Right lobe of liver (tissue), 6 donors: ENCODE results near the gene EXOC3. TPM values are rescaled to one million over a fixed set of nuclear protein-coding genes. Genes with fewer than 3 reads are reported as not detected.

Source experiments
- ATAC-seq, 4 donors: fragments of 200-7000 bp; cut with Tn5 transposase; one replicate each; pipeline ENCODE4 v1.9.1; 2020; ENCODE audit warnings: mild to moderate bottlenecking in 4 of 4, moderate library complexity in 4 of 4
- DNase-seq, 3 donors: peaks; one replicate each; pipeline ENCODE4 v3.0.0-alpha.2; 2020
- H3K27ac ChIP-seq, 3 donors: fragments of 200-600 bp; one replicate each; pipeline ENCODE4 v1.8.0; 2022
- H3K27me3 ChIP-seq, 2 donors: fragments of 200-600 bp; one replicate each; pipeline ENCODE4 v1.8.0; 2022
- H3K36me3 ChIP-seq, 4 donors: fragments of 200-600 bp; sonication (generic) in 1 of 4; one replicate each; pipeline versions ENCODE4 v1.5.1 to v1.8.0; 2017 to 2022; ENCODE audit warnings: control low read depth in 1 of 4
- H3K4me1 ChIP-seq, 4 donors: fragments of 200-600 bp; sonication (generic) in 1 of 4; one replicate each; pipeline versions ENCODE4 v1.5.1 to v1.8.0; 2017 to 2022; ENCODE audit warnings: control low read depth in 1 of 4
- H3K4me3 ChIP-seq, 3 donors: fragments of 200-600 bp; one replicate each; pipeline ENCODE4 v1.8.0; 2022
- H3K9me3 ChIP-seq, 4 donors: fragments of 200-600 bp; sonication (generic) in 1 of 4; one replicate each; pipeline versions ENCODE4 v1.5.1 to v1.8.0; 2017 to 2022; ENCODE audit warnings: control low read depth in 1 of 4
- POLR2A ChIP-seq: fragments of 450-650 bp; IDR thresholded peaks from one replicate; pipeline ENCODE4 v1.6.1; 2017; ENCODE audit warnings: antibody characterized with exemption, mild to moderate bottlenecking
- WGBS: methylation state at CpG from one replicate; pipeline ENCODE4 v1.1.6; 2018; ENCODE audit warnings: low coverage, low lambda C conversion rate; ENCODE audit not compliant: insufficient coverage; ENCODE audit errors: missing lambda C conversion rate; 5-methylcytosine and 5-hydroxymethylcytosine counted together
- intact Hi-C, 2 donors: fragments of 100-400 bp; cut with DNase I; formaldehyde crosslinking; loops; one replicate each; pipeline versions ENCODE4 v1.11.2 to v1.14.1; 2022
- total RNA-seq, 6 experiments: library from RNA; depleted of rRNA in 2 of 6; stranded (reverse); fragments of >200 nt in 2 of 6; fragmentation: NEBNext Ultra II Directional in 3 of 6; extraction: Animal tissue kit (Norgen Biotek cat#: 25700) in 3 of 6; gene quantifications; one replicate each; pipeline versions ENCODE4 v1.1.0 to v1.2.4, GENCODE V29; 2016 to 2023
- TF ChIP-seq, protein P1 (sequence below), 4 donors: fragments of 200-600 bp in 3 of 4; fragments of 450-650 bp in 1 of 4; IDR thresholded peaks; one replicate each; pipeline versions ENCODE4 v1.5.1 to v1.8.0; 2016 to 2022; ENCODE audit warnings: antibody characterized with exemption in 4 of 4, mild to moderate bottlenecking in 2 of 4
- donor health status: DM: no; HTN: yes; CAD: no.
- donor health status: DM: no; HTN: no; CAD: no.
- donor health status: DM: no; HTN: no; CAD: no.
- donor health status: DM: no; HTN: yes; CAD: no.
- donor health status: DM: no; HTN: yes; CAD: no.

Gene EXOC3
- total RNA-seq, 6 experiments from 2014 or later: 14.6 to 24.3 (median 20.0) TPM

DNA sequence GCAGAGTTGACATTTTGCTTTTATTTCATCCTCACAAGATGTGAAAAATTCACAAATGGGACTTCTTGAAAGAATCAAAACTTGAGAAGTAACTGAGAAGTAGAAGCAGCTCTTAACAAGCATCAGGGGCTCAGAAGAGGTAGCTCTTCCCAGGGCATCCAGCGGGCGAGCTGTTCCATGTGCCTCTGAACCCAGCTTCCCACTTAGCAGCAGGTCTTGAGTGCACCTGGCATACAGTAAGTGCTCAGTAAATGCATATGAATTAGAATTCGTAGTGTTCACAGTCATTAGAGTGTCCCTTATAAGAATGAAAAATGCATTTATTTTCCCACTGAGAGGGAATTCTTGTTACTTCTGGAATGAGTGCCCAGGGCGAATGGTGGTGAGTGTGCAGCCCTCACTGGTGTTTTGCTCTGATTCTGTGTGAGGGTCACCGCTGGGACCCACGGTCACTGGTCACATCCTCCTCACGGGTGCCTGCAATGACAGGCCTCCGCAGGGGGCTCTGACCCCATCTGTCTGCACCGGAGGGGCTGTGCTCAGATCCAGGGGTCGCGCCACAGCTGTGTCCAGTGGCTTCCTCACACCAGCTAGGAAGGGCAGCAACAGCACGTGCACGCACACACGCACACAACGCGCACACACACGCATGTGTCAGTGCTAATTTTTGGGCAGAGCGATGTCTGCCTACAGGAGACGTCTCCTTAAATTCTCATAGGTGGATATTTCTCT lies 26.9 kb downstream of the EXOC3 start:
- ATAC-seq: no peak
- H3K4me3 ChIP-seq: no peak overlapping the region
- 90% methylated on average over 10 of the region's 19 CpGs for WGBS
- H3K4me1 ChIP-seq: peaks cover 0 to 14% (median 1%) of the 10 kb centered on the region in 4 donors
- no peaks in the 10 kb centered on the region for H3K27me3 ChIP-seq
- intact Hi-C loops: no loop called here
- no peak for TF ChIP-seq POLR2A
- TF ChIP-seq, protein P1, sequence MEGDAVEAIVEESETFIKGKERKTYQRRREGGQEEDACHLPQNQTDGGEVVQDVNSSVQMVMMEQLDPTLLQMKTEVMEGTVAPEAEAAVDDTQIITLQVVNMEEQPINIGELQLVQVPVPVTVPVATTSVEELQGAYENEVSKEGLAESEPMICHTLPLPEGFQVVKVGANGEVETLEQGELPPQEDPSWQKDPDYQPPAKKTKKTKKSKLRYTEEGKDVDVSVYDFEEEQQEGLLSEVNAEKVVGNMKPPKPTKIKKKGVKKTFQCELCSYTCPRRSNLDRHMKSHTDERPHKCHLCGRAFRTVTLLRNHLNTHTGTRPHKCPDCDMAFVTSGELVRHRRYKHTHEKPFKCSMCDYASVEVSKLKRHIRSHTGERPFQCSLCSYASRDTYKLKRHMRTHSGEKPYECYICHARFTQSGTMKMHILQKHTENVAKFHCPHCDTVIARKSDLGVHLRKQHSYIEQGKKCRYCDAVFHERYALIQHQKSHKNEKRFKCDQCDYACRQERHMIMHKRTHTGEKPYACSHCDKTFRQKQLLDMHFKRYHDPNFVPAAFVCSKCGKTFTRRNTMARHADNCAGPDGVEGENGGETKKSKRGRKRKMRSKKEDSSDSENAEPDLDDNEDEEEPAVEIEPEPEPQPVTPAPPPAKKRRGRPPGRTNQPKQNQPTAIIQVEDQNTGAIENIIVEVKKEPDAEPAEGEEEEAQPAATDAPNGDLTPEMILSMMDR (IDR thresholded peaks at IDR 0.05): no peak
- H3K36me3 ChIP-seq: peaks cover 0 to 8% (median under 1%) of the 10 kb centered on the region in 4 donors
- DNase-seq: peak in 2 of 3 donors; percentile 12 to 53
- H3K27ac ChIP-seq: no peak overlapping the region
- H3K9me3 ChIP-seq: no peaks in the 10 kb centered on the region

DNA sequence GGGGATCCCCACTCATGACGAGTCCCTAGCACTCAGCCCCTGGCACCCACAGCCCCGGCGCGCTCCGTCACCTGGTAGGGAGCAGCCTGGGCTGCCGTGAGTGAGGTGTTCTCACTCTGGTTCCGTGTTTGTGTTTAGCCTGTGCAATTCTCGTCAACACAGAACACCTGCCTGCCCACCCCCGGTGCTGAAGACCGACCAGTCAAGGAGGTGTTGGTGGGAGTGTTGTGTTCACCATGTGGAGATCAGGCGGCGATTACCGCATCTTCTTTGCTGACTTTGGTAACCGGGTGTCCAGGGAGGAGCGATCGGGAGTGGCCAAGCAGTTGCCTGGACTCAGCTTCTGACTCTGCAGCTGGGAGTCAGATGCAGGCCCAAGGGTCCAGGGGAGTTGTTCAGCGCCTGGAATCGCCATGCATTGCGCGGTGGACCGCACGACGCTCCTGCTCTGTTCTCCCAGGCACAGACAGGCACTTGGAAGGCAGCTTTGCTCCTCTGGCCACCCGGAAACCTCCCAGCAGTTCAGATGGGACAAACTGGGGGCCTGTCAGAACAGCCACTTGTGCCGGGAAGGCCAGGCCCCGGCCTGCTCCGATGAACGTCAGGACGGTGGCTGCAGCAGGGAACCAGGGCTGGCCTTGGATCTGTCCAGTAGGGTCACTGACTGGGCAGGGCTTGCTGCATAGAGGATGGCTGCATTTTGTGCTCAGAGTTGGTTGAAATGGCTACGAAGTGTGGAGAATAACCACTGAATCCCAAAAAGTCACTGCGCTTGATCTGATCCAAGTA lies 28.2 kb downstream of the EXOC3 start:
- WGBS: 93% methylated on average over 6 of the region's 31 CpGs
- no peaks in the 10 kb centered on the region for H3K9me3 ChIP-seq
- H3K4me3 ChIP-seq: no peak overlapping the region
- no peak for ATAC-seq
- no peak overlapping the region for H3K27ac ChIP-seq
- intact Hi-C loops: no loop called here
- peak in 2 of 3 donors; percentile 20 to 38 for DNase-seq
- peaks cover 0 to 3% (median 0%) of the 10 kb centered on the region in 4 donors for H3K36me3 ChIP-seq
- H3K27me3 ChIP-seq: no peaks in the 10 kb centered on the region
- TF ChIP-seq POLR2A: no peak
- TF ChIP-seq, protein P1 (IDR thresholded peaks at IDR 0.05): no peak
- H3K4me1 ChIP-seq: peaks cover 0 to 17% (median 2%) of the 10 kb centered on the region in 4 donors

DNA sequence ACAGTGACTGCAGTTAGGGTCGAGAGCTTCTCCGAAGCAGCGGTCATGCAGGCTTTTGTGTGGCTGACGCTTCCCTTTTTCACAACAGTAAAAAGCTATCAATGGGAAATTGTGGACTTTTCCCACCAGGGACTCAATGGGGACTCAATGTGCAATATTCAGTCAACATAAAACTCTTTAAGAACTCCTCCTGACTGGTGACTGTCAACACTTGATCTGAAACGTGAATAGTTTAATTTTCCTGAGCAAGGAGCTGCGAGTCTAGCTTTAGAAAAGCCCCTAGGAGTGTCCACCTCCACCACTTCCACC lies 28.7 kb downstream of the EXOC3 start:
- 14% methylated on average over 1 of the region's 6 CpGs for WGBS
- ATAC-seq (no peak), DNase-seq (no peak)
- H3K36me3 ChIP-seq: peaks cover 0 to 2% (median 0%) of the 10 kb centered on the region in 4 donors
- intact Hi-C loops: no loop called here
- no peaks in the 10 kb centered on the region for H3K27me3 ChIP-seq
- peak overlapping the region in 2 of 3 donors; percentile 79 for H3K4me3 ChIP-seq
- no peak overlapping the region for H3K27ac ChIP-seq
- H3K4me1 ChIP-seq: peaks cover 0 to 17% (median 2%) of the 10 kb centered on the region in 4 donors
- TF ChIP-seq, protein P1 (IDR thresholded peaks at IDR 0.05): no peak
- TF ChIP-seq POLR2A: no peak
- no peaks in the 10 kb centered on the region for H3K9me3 ChIP-seq

DNA sequence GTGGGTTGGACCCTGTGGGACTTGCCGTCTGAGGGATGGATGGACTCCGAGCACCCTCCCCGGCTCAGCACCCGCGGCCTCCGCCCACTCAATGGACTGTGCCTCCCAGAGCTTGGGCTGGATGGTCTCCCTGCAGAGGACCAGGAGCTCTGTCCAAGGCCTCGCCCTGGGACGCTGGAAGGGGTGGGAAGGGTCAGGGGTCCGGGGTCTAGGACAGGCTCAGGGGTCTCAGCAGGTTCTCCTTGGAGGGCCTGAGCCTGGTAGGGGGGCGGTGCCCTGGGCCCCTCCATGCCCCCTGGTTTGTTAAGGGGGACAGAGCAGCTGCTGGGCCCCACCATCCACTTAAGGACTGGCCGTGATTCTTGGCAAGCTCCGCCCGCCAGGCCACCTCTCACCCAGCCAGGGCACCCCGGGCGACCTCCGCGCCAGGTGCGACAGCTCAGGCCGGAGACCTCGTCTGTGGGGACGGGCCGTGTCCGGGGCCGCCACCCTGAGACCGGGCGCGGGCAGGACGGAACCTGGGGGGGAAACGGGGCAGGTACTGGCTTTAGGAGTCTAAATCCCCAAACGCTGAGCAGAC lies 29.2 kb downstream of the EXOC3 start:
- Histone ChIP-seq H3K4me1 (peaks cover 0 to 17% (median 2%) of the 10 kb centered on the region in 4 donors), H3K4me3 (peak overlapping the region; percentile 79 to 83 (median 79)), H3K9me3 (no peaks in the 10 kb centered on the region), H3K36me3 (no peaks in the 10 kb centered on the region), H3K27me3 (no peaks in the 10 kb centered on the region), H3K27ac (peak overlapping the region; percentile 62 to 68 (median 66))
- 0% methylated on average over 1 of the region's 30 CpGs for WGBS
- TF ChIP-seq POLR2A: no peak
- TF ChIP-seq, protein P1 (IDR thresholded peaks at IDR 0.05): no peak
- peak in 2 of 3 donors; percentile 53 to 70 for DNase-seq
- intact Hi-C loops: no loop called here
- peak; percentile 31 to 54 (median 32) for ATAC-seq
